Suprapubic skin (tissue), 3 donors: ENCODE data around the gene RBL2.

ENCODE experiments used
- POLR2AphosphoS5 ChIP-seq, 3 donors: sonication (generic); formaldehyde crosslinking; IDR thresholded peaks; one replicate each; pipeline ENCODE4 v1.6.1; 2017; ENCODE audit warnings: antibody characterized with exemption in 3 of 3
- TF ChIP-seq, protein P1 (sequence below), 2 donors: fragments of 200-600 bp in 1 of 2; fragments of 450-650 bp in 1 of 2; sonication (generic) in 1 of 2; IDR thresholded peaks; one replicate each; pipeline ENCODE4 v1.5.1; 2016 to 2019; ENCODE audit warnings: antibody characterized with exemption in 2 of 2, mild to moderate bottlenecking in 1 of 2, moderate library complexity in 1 of 2

DNA sequence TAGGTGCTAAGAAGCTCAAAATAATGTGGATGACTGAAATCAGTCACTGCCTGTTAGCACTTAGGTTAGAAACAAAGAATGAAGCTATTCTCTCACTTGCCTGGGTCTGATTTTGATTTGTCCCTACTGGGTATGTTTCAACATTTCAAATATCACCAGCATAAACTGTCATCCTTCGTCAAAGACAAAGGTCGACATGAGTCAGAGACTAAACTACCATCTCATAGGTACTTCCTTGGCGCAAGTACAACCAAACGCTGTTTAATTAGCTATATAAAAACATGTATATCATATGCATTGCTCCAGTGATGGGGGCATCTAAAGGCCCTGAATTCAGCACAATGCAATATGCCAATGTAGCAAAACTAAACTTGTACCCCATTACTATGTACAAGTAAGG is 64.7 kb downstream of the RBL2 start:
- TF ChIP-seq, protein P1, sequence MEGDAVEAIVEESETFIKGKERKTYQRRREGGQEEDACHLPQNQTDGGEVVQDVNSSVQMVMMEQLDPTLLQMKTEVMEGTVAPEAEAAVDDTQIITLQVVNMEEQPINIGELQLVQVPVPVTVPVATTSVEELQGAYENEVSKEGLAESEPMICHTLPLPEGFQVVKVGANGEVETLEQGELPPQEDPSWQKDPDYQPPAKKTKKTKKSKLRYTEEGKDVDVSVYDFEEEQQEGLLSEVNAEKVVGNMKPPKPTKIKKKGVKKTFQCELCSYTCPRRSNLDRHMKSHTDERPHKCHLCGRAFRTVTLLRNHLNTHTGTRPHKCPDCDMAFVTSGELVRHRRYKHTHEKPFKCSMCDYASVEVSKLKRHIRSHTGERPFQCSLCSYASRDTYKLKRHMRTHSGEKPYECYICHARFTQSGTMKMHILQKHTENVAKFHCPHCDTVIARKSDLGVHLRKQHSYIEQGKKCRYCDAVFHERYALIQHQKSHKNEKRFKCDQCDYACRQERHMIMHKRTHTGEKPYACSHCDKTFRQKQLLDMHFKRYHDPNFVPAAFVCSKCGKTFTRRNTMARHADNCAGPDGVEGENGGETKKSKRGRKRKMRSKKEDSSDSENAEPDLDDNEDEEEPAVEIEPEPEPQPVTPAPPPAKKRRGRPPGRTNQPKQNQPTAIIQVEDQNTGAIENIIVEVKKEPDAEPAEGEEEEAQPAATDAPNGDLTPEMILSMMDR (IDR thresholded peaks at IDR 0.05) = no peak
- TF ChIP-seq POLR2AphosphoS5 (IDR thresholded peaks at IDR 0.05) = no peak
